ENCODE results near the gene GLRX5.

Gene GLRX5

DNA sequence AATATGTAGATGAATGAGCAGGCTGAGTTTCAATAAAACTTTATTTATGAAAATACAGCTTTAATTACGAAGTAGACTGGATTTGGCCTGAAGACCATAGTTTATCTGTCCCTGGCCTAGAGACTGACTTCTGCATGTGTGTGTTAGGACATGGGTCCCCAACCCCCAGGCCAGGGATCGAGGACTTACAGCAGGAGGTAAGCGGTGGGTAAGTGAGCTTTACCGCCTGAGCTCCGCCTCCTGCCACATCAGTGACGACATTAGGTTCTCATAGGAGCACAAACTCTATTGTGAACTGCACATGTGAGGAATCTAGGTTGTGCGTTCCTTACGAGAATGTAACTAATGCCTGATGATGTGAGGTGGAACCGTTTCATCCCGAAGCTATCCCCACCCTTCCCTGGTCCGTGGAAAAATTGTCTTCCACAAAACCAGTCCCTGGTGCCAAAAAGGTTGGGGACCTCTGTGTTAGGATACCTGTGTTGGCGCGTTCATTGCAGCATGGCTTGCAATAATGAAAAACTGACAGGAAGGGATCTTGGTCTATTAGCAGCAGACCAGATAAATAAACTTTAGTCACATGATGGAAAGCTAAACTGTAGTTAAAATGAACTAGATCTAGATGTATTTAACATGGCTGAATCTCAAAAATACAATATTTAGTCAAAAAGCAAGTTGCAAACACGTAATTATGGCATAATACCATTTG is 4.1 kb downstream of the GLRX5 start:
- DNase-seq (ENCODE audit: low spot score), result no peak
- CTCF ChIA-PET, result interaction anchor here (0.5 to 0.8 kb wide), 2 partner anchors 97 to 671 kb away, joined by 3 read pairs; no protein-coding TSS in a partner anchor
- no peak overlapping the region for H3K27ac ChIP-seq
- POLR2A ChIA-PET (ENCODE audit: low non-redundant PET), result no interaction called here
- TF ChIP-seq, protein P1, sequence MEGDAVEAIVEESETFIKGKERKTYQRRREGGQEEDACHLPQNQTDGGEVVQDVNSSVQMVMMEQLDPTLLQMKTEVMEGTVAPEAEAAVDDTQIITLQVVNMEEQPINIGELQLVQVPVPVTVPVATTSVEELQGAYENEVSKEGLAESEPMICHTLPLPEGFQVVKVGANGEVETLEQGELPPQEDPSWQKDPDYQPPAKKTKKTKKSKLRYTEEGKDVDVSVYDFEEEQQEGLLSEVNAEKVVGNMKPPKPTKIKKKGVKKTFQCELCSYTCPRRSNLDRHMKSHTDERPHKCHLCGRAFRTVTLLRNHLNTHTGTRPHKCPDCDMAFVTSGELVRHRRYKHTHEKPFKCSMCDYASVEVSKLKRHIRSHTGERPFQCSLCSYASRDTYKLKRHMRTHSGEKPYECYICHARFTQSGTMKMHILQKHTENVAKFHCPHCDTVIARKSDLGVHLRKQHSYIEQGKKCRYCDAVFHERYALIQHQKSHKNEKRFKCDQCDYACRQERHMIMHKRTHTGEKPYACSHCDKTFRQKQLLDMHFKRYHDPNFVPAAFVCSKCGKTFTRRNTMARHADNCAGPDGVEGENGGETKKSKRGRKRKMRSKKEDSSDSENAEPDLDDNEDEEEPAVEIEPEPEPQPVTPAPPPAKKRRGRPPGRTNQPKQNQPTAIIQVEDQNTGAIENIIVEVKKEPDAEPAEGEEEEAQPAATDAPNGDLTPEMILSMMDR (conservative IDR thresholded peaks at IDR 0.05; ENCODE audit: low read depth), result no peak

DNA sequence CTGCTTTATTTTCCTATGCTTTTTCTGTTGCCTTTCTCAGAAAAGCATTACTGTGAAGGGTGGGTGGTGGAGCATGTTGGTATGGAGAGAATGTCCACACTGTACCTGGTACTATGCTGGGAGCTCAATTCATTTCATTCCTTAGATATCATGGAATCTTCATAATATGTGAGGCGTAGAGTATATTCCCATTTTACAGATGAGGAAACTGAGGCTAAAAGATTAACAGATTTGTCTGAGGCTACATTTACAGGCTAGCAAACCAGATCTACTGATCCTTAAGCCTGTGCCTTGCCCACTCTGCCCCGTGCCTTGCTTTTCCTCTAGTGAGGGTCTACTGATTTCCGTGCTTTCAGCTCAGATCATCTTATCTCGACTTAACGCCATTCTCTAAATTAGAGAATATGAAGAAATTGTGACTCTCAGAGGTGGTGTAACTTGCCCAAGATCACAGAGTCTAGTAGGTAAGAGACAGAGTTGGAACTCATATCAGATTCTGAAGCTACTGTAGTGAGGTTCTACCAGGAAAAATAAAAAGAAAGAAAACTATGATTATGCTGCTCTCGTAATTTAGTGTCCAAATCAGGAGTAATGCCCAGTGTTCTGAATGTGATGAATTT is 5.5 kb downstream of the GLRX5 start:
- no peak for DNase-seq (ENCODE audit: low spot score)
- CTCF ChIA-PET, result no interaction called here
- TF ChIP-seq, protein P1 (conservative IDR thresholded peaks at IDR 0.05; ENCODE audit: low read depth), result no peak
- POLR2A ChIA-PET (ENCODE audit: low non-redundant PET), result no interaction called here
- H3K27ac ChIP-seq, result no peak overlapping the region

DNA sequence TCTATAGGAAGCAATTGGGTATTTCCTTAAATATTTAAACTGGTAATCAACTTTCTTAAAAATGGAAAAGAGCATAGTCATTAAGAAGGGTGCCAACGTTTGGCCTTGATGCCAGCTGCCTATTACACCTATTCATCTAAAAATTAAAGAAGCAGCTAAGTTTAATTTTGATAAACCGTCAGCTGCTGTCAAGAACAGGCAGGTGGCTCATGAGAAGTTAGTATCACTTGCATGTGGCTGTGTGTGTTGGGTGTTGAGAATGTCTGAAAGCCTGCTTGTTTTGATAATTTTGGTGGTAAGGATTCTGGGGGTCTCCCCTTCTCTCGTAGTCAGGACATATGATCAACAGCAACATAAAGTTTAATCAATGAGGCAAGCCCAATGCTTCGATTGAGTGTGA is 6.5 kb downstream of the GLRX5 start:
- DNase-seq (ENCODE audit: low spot score), result no peak
- no peak overlapping the region for H3K27ac ChIP-seq
- POLR2A ChIA-PET (ENCODE audit: low non-redundant PET), result no interaction called here
- TF ChIP-seq, protein P1 (conservative IDR thresholded peaks at IDR 0.05; ENCODE audit: low read depth), result no peak
- CTCF ChIA-PET, result interaction anchor here (0.6 to 0.7 kb wide), 3 partner anchors 23 to 608 kb away, joined by 3 to 4 read pairs (median 3); no protein-coding TSS in a partner anchor

DNA sequence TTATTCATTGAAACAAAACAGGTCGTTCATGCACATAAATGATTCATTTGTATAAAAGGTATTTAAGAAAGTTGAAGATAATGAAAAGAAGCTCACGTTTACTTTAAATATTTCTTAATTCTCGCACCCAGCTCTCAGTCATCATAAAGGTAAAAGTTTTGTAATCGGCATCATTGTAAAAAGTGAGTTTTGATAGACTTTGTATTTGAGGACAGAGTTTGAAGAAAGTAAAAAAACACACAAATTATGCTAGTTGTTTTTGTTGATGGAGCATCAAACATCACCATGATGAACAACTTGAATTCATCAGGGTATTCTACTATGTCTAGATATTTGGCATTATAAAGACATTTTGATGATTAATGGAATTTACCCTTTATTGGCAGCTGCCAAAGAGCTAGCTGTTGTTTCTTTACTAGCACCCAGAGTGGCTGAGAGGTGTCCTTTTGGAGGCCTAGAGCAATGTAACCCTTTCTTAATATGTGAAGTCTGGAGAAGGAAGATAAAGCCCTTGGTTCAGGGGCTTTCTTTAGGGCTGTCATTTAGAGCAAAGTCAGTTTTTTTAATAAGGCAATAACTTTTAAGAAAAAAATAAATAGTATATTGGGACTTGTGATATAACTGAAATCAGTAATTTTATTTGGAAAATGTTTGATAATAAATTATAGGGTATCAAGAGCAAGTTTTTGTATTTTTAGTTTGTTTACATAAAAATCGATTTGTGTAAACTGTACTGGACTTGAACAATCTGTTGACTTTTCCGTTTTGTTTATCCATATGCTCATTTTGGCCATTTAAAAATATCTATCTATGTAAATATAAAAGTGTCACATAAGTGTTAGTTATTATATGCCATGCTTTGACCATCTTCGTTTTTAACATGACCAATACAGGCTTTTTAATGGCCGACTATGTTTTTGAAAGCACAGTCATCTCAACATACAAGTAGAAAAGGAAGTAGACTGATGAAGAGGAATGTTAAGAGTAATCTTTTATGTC is 7.4 kb downstream of the GLRX5 start:
- H3K27ac ChIP-seq, result no peak overlapping the region
- CTCF ChIA-PET, result interaction anchor here (0.7 kb wide), 2 partner anchors 24 to 607 kb away, joined by 3 to 4 read pairs; no protein-coding TSS in a partner anchor
- DNase-seq (ENCODE audit: low spot score), result no peak
- TF ChIP-seq, protein P1 (conservative IDR thresholded peaks at IDR 0.05; ENCODE audit: low read depth), result no peak
- POLR2A ChIA-PET (ENCODE audit: low non-redundant PET), result no interaction called here

DNA sequence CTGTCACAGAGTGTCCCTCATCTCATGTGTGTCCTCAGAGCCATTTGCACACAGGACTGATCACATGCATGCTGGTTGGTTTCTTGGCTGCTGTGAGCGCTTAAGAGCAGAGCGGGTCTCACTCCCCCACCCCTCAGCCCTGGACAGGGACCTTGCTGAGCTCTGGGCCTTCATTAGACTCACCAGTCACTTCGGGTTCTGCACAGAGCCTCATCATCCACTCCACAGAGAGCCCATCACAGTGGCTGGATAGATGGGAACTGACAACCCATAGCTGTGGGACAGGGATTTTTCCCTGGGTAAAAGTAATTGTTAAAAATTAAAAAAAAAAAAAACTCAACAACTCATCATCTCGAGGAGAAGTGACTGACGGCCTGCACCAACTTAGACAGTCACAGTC is 8.2 kb downstream of the GLRX5 start:
- no peak for DNase-seq (ENCODE audit: low spot score)
- POLR2A ChIA-PET (ENCODE audit: low non-redundant PET), result no interaction called here
- CTCF ChIA-PET, result no interaction called here
- no peak overlapping the region for H3K27ac ChIP-seq
- TF ChIP-seq, protein P1 (conservative IDR thresholded peaks at IDR 0.05; ENCODE audit: low read depth), result no peak

DNA sequence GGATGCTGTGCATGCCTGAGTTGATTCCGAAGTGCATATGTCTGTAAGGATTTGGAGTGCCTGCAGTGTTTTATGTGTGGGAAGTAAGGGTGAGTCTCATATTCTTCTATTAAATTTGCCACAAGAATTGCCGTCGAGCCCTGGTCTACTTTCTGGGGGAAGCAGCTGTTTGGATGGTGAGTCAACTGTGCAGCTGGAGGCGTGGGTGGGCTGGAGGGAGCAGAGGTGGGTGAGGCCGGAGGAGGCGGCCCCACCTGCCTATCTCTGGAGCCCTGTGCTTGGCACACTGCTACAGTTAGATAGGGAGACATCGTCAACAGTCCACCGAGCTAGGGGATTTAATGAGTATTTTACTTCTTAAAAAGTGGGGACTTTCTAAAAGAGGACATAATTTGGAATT is 9.7 kb downstream of the GLRX5 start:
- DNase-seq (ENCODE audit: low spot score), result no peak
- TF ChIP-seq, protein P1 (conservative IDR thresholded peaks at IDR 0.05; ENCODE audit: low read depth), result no peak
- POLR2A ChIA-PET (ENCODE audit: low non-redundant PET), result no interaction called here
- CTCF ChIA-PET, result no interaction called here
- no peak overlapping the region for H3K27ac ChIP-seq
